ENCODE results near the gene RAE1. TPM values are rescaled to one million over a fixed set of nuclear protein-coding genes. Genes with fewer than 3 reads are reported as not detected.

The RAE1 gene
- total RNA-seq, 1 experiment from 2014 or later: 46.3 TPM

GRCh38 chr20:57312138-57312537, 38.9 kb upstream of the RAE1 start:
- Histone ChIP-seq H3K9me3 (ENCODE audit: control insufficient read depth in 1 of 2, insufficient read depth in 1 of 2, low read depth in 1 of 2, low read length in 2 of 2) (no peaks in the 10 kb centered on the region), H3K36me3 (ENCODE audit: control insufficient read depth in 1 of 2, insufficient read depth in 2 of 2, low read length in 2 of 2) (no peaks in the 10 kb centered on the region), H3K9me2 (ENCODE audit: insufficient read depth) (no peaks in the 10 kb centered on the region), H3K4me1 (ENCODE audit: control insufficient read depth in 1 of 2, insufficient read depth in 2 of 2, low read length in 2 of 2) (no peaks in the 10 kb centered on the region), H4K20me1 (ENCODE audit: insufficient read depth) (no peaks in the 10 kb centered on the region), H3K27ac (ENCODE audit: low read depth, low read length) (no peak overlapping the region), H3K4me3 (replicated peaks in 1 of 2; ENCODE audit: low read depth in 1 of 2, low read length in 2 of 2) (no peak overlapping the region), H3K79me2 (ENCODE audit: insufficient read depth, low read length) (no peaks in the 10 kb centered on the region), H3K27me3 (ENCODE audit: insufficient read depth, low read length) (peaks cover 28% of the 10 kb centered on the region; the same call in 1 of the 2 replicates), H2AFZ (ENCODE audit: low read depth, low read length, poor library complexity, severe bottlenecking) (no peak overlapping the region), H3K4me2 (ENCODE audit: low read length) (no peak overlapping the region), H3K9ac (ENCODE audit: low read length) (no peak overlapping the region)
- DNase-seq (ENCODE audit: low read depth, low spot score) (no peak), ATAC-seq (no peak)
- ChIA-PET RAD21 (ENCODE audit: low non-redundant PET in 1 of 2, low total read pairs in 2 of 2, uncharacterized antibody in 2 of 2, unreplicated experiment in 2 of 2) (no interaction called here), POLR2A (no interaction called here), CTCF (no interaction called here)
- BruUV-seq (replicated peaks): no TSS peak
- no peak for TF ChIP-seq SIN3A (IDR thresholded peaks at IDR 0.05; ENCODE audit: low read depth)
- TF ChIP-seq JUND (IDR thresholded peaks at IDR 0.05): no peak
- TF ChIP-seq SRF (IDR thresholded peaks at IDR 0.05; ENCODE audit: low read depth): no peak
- TF ChIP-seq CEBPB (IDR thresholded peaks at IDR 0.05; ENCODE audit: low read depth): no peak
- no peak for TF ChIP-seq REST (IDR thresholded peaks at IDR 0.05; ENCODE audit: low read depth)
- intact Hi-C loops (cut with micrococcal nuclease): no loop called here

- POLR2A ChIA-PET: no interaction called here
Measured at GRCh38 chr20:57313230-57313629, 37.8 kb upstream of the RAE1 start.

More at GRCh38 chr20:57313230-57313629, 37.8 kb upstream of the RAE1 start:
- Histone ChIP-seq H3K4me1 (ENCODE audit: control insufficient read depth in 1 of 2, insufficient read depth in 2 of 2, low read length in 2 of 2) (no peaks in the 10 kb centered on the region), H2AFZ (ENCODE audit: low read depth, low read length, poor library complexity, severe bottlenecking) (no peak overlapping the region), H3K4me2 (ENCODE audit: low read length) (no peak overlapping the region), H3K36me3 (ENCODE audit: control insufficient read depth in 1 of 2, insufficient read depth in 2 of 2, low read length in 2 of 2) (no peaks in the 10 kb centered on the region), H3K27ac (ENCODE audit: low read depth, low read length) (no peak overlapping the region), H3K9me3 (ENCODE audit: control insufficient read depth in 1 of 2, insufficient read depth in 1 of 2, low read depth in 1 of 2, low read length in 2 of 2) (no peaks in the 10 kb centered on the region), H4K20me1 (ENCODE audit: insufficient read depth) (no peaks in the 10 kb centered on the region), H3K9ac (ENCODE audit: low read length) (no peak overlapping the region), H3K27me3 (ENCODE audit: insufficient read depth, low read length) (peaks cover 24% of the 10 kb centered on the region; the same call in 1 of the 2 replicates), H3K4me3 (replicated peaks in 1 of 2; ENCODE audit: low read depth in 1 of 2, low read length in 2 of 2) (no peak overlapping the region), H3K79me2 (ENCODE audit: insufficient read depth, low read length) (no peaks in the 10 kb centered on the region), H3K9me2 (ENCODE audit: insufficient read depth) (no peaks in the 10 kb centered on the region)
- ATAC-seq: no peak
- ChIA-PET RAD21 (ENCODE audit: low non-redundant PET in 1 of 2, low total read pairs in 2 of 2, uncharacterized antibody in 2 of 2, unreplicated experiment in 2 of 2) (no interaction called here), CTCF (no interaction called here)
- TF ChIP-seq SP1 (IDR thresholded peaks at IDR 0.05; ENCODE audit: low read depth) (no peak), MAX (IDR thresholded peaks at IDR 0.05) (no peak), SIN3A (IDR thresholded peaks at IDR 0.05; ENCODE audit: low read depth) (no peak), ELF1 (IDR thresholded peaks at IDR 0.05; ENCODE audit: borderline replicate concordance, low read depth) (no peak), REST (IDR thresholded peaks at IDR 0.05; ENCODE audit: low read depth) (no peak), FOSL1 (IDR thresholded peaks at IDR 0.05; ENCODE audit: low read depth) (no peak), ZNF274 (IDR thresholded peaks at IDR 0.05; ENCODE audit: low read depth, low read length) (no peak)
- DNase-seq (ENCODE audit: low read depth, low spot score): no peak
- intact Hi-C loops (cut with micrococcal nuclease): no loop called here
- no TSS peak for BruUV-seq (replicated peaks)

Data from HCT116 (cell line).